Measurements from ENCODE around the gene CDK2.

DNA sequence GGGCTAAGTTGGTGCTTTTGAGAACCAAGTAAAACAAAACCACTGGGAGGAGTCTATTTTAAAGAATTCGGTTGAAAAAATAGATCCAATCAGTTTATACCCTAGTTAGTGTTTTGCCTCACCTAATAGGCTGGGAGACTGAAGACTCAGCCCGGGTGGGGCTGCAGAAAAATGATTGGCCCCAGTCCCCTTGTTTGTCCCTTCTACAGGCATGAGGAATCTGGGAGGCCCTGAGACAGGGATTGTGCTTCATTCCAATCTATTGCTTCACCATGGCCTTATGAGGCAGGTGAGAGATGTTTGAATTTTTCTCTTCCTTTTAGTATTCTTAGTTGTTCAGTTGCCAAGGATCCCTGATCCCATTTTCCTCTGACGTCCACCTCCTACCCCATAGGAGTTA is 5.4 kb downstream of the CDK2 start:
- TF ChIP-seq POLR2A (IDR thresholded peaks at IDR 0.05): no peak
- TF ChIP-seq, protein P1, sequence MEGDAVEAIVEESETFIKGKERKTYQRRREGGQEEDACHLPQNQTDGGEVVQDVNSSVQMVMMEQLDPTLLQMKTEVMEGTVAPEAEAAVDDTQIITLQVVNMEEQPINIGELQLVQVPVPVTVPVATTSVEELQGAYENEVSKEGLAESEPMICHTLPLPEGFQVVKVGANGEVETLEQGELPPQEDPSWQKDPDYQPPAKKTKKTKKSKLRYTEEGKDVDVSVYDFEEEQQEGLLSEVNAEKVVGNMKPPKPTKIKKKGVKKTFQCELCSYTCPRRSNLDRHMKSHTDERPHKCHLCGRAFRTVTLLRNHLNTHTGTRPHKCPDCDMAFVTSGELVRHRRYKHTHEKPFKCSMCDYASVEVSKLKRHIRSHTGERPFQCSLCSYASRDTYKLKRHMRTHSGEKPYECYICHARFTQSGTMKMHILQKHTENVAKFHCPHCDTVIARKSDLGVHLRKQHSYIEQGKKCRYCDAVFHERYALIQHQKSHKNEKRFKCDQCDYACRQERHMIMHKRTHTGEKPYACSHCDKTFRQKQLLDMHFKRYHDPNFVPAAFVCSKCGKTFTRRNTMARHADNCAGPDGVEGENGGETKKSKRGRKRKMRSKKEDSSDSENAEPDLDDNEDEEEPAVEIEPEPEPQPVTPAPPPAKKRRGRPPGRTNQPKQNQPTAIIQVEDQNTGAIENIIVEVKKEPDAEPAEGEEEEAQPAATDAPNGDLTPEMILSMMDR (IDR thresholded peaks at IDR 0.05): no peak

Measured in adrenal gland (tissue), 5 donors.